ENCODE measurements around the gene TMBIM1.
"Not testable (repeated sequence)": the region's sequence is repeated elsewhere in the genome, so short reads cannot be mapped to it uniquely, and the experiment has no call there.

TMBIM1 gene

DNA sequence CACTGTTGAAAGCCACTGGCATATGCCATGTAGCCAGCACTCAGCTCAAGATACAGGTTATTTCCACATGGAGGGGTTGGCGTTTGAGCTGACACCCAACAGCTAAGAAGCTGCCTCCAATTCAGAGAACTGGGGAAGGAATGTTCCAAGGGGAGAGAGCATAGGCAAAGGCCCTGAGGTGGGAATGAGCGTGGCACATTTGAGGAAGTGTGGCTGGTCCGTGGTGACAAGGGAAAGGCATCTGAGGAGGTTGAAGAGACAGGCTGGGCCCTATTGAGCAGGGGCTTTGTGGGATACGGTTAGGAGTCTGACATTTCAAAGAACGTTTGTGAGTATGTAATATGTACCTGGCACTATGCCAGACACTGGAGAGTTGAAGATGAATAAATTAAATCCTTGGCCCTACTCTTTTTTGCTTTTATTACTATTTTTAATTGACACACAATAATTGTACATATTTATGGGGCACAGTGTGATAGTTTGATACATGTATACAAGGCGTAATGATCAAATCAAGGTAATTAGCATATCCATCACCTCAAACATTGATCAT lies 27.6 kb upstream of the TMBIM1 start:
- DNase-seq (ENCODE audit: low read depth in 1 of 2, low spot score in 1 of 2), result no peak

GRCh38 chr2:218318241-218318640 lies 25.9 kb upstream of the TMBIM1 start:
- no peak for DNase-seq (ENCODE audit: low read depth in 1 of 2, low spot score in 1 of 2)

DNA sequence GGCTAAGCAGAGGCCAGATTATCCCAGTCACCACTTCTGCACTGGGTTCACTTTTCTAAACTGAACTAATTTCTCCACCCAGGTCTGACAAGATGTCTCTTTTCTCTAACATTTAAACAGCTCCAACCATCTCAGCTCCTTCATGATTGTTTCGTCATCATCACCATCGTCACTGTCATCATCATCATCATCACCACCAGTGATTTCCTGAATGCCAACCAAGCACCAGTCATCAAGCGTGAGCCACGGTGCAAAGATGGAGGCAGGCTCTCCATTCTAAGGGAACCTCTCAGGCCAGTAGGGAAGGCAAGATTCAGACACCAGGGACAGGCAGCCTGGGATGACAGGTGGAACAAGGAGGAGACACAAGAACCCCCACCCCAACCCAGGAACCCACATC lies 25.5 kb upstream of the TMBIM1 start:
- DNase-seq (ENCODE audit: low read depth in 1 of 2, low spot score in 1 of 2), result no peak

DNA sequence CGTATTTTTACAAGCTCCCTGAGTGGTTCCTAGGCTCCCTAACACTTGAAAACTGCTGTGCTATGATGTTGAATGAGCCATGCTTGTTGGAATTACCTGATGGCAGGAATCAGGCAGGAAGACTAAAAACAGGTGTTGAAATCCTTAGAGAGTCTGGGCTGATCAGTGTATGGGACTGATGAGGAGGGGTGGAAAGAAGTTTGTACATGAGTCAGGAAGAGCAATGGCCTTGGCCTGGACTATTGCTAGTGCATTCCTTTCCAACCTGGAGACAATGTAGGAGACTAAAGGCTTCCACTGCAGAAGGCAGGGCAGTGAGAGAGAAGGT lies 25.0 kb upstream of the TMBIM1 start:
- DNase-seq (ENCODE audit: low read depth in 1 of 2, low spot score in 1 of 2), result no peak

DNA sequence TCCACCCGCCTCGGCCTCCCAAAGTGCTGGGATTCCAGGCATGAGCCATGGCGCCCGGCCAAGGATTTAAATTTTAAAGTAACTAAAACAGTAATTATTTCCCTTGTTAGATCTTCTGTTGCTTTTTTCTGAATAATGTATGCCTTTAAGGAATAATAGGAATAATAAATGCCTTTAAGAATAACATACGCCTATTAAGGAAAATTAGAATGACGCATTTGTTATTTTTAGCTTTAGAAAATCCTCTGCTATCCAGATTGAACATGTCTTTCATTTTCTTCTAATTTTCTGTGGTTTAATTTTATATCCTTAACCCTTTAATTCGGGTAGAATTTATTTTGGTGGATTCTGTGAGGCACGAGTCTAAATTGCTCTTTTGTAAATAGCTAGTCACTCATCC lies 23.1 kb upstream of the TMBIM1 start:
- no peak for DNase-seq (ENCODE audit: low read depth in 1 of 2, low spot score in 1 of 2)

- not testable (repeated sequence) for DNase-seq (ENCODE audit: low read depth in 1 of 2, low spot score in 1 of 2)
Measured at GRCh38 chr2:218314764-218315163, 22.5 kb upstream of the TMBIM1 start.

- no peak for DNase-seq (ENCODE audit: low read depth in 1 of 2, low spot score in 1 of 2)
Measured at GRCh38 chr2:218313356-218313755, 21.1 kb upstream of the TMBIM1 start.

DNA sequence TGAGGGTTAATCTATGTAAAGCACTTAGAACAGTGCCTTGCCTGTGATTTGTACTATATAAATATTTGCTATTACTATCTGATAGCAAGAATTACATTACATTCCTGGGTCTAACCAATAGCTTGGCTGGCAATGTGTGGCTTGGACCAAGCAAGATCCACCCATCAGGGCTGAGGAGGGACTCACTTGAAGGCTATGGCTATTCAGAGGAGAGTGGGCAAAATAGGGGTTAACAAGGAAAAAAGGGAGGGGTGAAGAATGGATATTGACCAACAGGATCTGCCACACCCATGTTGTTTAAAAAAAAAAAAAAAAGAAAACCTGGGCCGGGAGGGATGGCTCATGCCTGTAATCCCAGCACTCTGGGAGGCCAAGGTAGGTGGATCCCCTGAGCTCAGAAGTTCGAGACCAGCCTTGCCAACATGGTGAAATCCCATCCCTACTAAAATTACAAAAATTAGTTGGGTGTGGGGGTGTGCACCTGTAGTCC lies 20.0 kb upstream of the TMBIM1 start:
- DNase-seq (ENCODE audit: low read depth in 1 of 2, low spot score in 1 of 2), result no peak

DNA sequence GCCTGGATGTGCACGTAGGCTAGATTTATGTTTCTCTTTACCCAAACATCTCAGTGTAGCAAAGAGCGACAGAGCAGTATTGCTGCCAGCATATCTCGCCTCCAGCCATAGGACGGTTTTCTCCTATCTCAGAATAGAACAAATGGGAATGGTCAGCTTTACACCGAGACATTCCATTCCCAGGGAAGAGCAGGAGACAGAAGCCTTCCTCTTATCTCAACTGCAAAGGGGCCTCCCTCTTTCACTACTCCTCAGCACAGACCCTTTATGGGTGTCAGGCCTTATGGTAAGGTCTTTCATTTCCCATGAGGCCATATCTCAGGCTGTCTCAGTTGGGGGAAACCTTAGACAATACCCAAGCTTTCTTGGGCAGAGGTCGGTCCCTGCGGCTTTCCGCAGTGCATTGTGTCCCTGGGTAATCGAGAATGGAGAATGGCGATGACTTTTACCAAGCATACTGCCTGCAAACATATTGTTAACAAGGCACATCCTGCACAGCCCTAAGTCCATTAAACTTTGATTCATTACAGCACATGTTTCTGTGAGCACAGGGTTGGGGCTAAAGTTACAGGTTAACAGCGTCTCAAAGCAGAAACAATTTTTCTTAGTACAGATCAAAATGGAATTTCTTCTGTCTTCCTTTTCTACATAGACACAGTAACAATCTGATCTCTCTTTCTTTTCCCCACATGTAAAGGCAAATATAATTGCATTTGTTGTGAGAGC lies 19.4 kb upstream of the TMBIM1 start:
- not testable (repeated sequence) for DNase-seq (ENCODE audit: low read depth in 1 of 2, low spot score in 1 of 2)

DNA sequence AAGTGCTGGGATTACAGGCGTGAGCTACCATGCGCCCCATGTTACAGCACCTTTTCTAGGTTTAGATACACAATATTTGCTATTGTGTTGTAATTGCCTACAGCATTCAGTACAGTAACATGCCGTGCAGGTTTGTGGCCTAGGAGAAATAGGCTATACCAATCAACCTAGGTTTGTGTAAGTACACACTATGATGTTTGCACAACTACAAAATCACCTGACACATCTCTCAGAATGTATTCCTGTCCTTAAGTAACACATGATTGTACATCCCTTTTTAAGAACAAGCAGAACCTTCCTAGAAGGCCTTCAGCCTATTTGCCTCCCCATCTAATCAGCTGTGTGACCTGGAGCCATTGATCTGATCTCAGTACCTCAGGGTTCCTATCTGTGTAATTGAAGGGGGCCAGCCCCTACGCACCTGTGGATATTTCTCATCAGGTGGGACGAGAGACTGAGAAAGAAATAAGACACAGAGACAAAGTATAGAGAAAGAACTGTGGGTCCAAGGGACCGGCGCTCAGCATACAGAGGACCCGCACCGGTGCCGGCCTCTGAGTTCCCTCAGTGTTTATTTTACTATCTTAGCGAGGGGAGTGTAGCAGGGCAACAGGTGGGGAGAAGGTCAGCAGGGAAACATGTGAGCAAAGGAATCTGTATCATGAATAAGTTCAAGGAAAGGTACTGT lies 18.7 kb upstream of the TMBIM1 start:
- DNase-seq (ENCODE audit: low read depth in 1 of 2, low spot score in 1 of 2), result no peak

DNA sequence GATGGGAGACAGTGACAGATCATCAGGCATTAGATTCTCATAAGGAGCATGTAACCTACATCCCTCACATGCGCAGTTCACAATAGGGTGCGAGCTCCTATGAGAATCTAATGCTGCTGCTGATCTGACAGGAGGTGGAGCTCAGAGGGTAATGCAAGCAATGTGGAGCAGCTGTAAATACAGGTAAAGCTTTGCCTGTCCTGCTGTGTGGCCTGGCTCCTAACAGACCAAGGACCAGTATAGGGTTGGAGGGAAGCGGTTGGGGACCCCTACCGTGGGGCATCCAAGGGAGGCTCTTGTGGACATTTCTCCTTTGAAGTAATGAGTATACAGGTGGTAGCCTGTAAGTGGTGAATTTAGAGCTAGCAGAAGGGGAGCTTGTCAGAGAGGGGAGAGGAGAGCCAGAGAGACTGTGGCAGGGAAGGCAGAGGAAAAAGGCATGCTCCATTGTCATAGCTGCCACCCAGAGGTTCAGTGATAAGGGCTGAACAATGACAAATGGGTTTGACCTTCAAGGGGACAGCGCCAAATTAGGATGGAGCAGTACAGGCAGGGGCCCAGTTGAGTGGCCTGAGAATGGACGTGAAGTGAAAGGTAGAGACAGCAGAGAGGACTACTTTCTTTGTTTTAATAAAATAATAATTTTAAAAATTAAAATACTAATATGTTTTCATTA lies 15.2 kb upstream of the TMBIM1 start:
- DNase-seq (ENCODE audit: low read depth in 1 of 2, low spot score in 1 of 2), result no peak

DNA sequence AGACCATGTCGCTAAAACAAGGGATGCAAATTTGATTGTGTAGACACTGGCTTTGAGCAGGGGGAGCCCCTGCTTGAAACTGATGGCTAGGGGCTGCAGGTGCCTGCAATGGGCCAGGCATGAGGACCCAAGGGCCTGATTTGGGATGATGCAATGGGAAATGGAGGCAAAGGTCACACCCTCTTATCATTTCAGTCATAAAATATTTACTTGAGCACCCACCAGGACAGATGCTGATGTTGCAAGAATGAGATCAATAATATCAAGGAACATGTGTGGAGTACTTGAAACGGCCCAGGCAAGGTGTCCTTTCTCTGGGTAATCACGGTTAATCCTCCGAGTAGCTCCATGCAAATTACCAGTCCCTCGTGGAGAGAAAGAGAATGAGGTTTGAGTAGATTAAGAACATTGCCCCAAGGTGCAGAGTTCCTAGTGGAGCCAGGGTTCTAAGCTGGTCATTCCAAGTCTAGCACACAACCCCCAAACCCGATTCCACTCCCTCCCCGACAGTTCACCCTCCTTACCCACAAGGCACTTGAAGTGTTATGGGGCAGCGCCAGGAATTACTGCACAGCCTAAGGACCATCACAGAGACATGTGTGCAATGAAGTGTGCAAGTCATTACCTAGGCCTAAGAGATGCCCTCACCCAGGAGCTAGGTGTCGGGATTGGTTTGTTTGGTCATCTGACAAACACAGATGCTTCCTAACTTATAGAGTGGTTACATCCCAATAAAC lies 14.0 kb upstream of the TMBIM1 start:
- no peak for DNase-seq (ENCODE audit: low read depth in 1 of 2, low spot score in 1 of 2)

DNA sequence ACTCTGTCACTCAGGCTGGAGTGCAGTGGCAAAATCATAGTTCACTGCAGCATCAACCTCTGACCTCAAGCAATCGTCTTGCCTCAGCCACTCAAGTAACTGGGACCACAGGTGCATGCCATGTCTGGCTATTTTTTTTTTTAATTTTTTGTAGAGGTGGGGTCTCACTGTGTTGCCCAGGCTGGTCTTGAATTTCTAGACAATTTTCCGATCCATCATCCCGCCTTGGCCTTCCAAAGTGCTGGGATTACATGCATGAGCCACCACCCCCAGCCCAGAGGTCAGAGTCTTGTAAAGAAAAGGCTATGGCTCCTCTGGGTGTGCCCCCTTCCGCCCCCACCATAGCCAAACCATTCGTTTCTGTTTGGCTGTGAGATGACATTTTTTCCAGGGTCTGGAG lies 13.1 kb upstream of the TMBIM1 start:
- no peak for DNase-seq (ENCODE audit: low read depth in 1 of 2, low spot score in 1 of 2)

DNA sequence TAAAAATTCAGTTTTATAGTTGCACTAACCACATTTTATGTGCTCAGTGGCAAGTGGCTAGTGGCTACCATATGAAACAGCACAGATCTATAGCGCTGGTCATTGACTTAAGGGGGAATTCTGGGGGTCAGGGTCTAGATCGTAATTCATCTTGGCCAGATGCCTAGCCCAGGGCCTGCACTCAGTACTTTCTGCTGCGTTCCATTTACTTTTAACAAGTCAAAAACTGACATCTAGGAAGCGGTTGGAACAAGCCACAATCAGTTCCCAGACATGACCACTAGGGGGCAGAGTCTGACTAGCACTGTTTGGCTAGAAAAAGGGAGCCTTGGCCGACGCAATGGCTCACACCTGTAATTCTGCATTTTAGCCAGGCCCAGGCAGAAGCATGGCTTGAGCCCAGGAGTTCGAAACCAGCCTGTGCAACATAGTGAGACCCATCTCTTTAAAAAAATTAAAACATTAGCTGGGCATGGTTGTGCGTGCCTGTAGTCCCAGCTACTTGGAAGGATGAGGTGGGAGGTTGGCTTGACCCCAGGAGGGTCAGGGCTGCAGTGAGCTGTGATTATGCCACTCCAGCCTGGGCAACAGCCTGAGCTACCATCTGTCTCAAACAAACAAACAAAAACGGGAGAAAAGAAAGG lies 9.0 kb upstream of the TMBIM1 start:
- DNase-seq (ENCODE audit: low read depth in 1 of 2, low spot score in 1 of 2), result peak; percentile 64 to 70

GRCh38 chr2:218300141-218300540 lies 7.8 kb upstream of the TMBIM1 start:
- DNase-seq (ENCODE audit: low read depth in 1 of 2, low spot score in 1 of 2), result no peak

GRCh38 chr2:218298314-218298875 lies 6.1 kb upstream of the TMBIM1 start:
- no peak for DNase-seq (ENCODE audit: low read depth in 1 of 2, low spot score in 1 of 2)

DNA sequence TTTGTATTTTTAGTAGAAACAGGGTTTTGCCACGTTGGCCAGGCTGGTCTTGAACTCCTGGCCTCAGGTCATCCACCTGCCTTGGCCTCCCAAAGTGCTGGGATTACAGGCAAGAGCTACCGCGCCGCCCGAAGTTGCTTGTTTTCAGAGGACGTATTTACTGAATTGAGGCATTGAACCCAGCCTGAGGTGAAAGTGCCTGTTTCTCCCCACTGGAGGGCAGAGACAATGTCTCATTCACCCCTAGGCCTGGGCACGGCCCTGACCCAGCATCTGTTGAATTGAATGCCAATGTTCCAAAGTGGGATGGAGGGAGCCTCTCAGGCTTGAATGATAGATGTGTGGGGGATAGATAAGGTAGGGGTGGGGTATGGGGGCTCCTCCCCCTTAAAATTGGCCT lies 4.5 kb upstream of the TMBIM1 start:
- no peak for DNase-seq (ENCODE audit: low read depth in 1 of 2, low spot score in 1 of 2)

DNA sequence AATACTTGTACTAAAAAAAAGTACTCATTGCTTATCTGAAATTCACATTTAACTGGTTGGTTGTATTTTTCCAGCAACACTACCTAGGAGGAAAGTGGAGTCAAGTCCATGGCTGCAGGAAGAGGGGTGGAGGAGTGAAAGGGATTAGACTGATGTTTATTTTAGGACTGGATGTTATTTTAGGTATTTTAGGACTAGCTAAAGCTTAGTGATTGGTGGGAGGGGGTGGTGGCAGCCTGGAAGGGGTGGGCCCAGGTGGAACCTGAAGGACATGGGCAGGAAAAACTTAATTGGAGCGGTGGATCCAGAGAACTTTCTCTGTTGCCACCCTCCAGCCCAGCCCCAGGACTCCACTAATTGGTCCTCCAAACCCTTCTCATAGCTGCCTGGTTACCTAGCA lies 3.9 kb upstream of the TMBIM1 start:
- no peak for DNase-seq (ENCODE audit: low read depth in 1 of 2, low spot score in 1 of 2)

- DNase-seq (ENCODE audit: low read depth in 1 of 2, low spot score in 1 of 2), result no peak
Measured at GRCh38 chr2:218295029-218295428, 2.7 kb upstream of the TMBIM1 start.

GRCh38 chr2:218294430-218295022 lies 2.2 kb upstream of the TMBIM1 start:
- DNase-seq (ENCODE audit: low read depth in 1 of 2, low spot score in 1 of 2), result no peak
